Naive thymus-derived CD4-positive, alpha-beta T cell (primary cell): ENCODE measurements around the gene ANKRD49. TPM values are rescaled to one million over a fixed set of nuclear protein-coding genes. Genes with fewer than 3 reads are reported as not detected.

Experiments used
- ATAC-seq: fragments of 150-1000 bp; cut with Tn5 transposase; 2 replicates; pipeline ENCODE4 v1.10.0; 2021; ENCODE audit warnings: mild to moderate bottlenecking, moderate library complexity
- CTCF ChIA-PET: fragments of 350-600 bp; sonication (Branson Sonifier 250); formaldehyde crosslinking; loops from one replicate; lab custom pipeline; 2021; ENCODE audit warnings: antibody characterized with exemption; lab: Charles Lee
- POLR2A ChIA-PET: fragments of 350-600 bp; sonication (Branson Sonifier 250); formaldehyde crosslinking; loops from one replicate; lab custom pipeline; 2021; ENCODE audit warnings: antibody characterized with exemption, inconsistent platforms; lab: Charles Lee
- DNase-seq, 9 donors: peaks; one replicate each; pipeline versions ENCODE4 v3.0.0 to v3.0.0-alpha.2; 2020 to 2022; ENCODE audit warnings: mixed read lengths in 1 of 9
- H3K27ac ChIP-seq: one replicate; pipeline ENCODE4 v1.7.0; 2013; ENCODE audit warnings: mild to moderate bottlenecking, low read depth, low read length, moderate library complexity
- H3K27me3 ChIP-seq, 2 donors: one replicate each; pipeline ENCODE4 v1.7.0; 2013; ENCODE audit warnings: low read length in 2 of 2, mild to moderate bottlenecking in 2 of 2, moderate library complexity in 2 of 2; ENCODE audit not compliant: control insufficient read depth in 2 of 2, insufficient read depth in 2 of 2
- H3K36me3 ChIP-seq, 3 experiments: 1 replicate in 2 of 3; 2 replicates in 1 of 3; pipeline ENCODE4 v1.7.0; 2013; ENCODE audit warnings: low read length in 3 of 3, mild to moderate bottlenecking in 3 of 3, moderate library complexity in 1 of 3; ENCODE audit not compliant: insufficient read depth in 3 of 3, control insufficient read depth in 2 of 3
- H3K4me1 ChIP-seq, 2 donors: one replicate each; pipeline ENCODE4 v1.7.0; 2013; ENCODE audit warnings: low read length in 2 of 2, mild to moderate bottlenecking in 2 of 2, moderate library complexity in 1 of 2; ENCODE audit not compliant: control insufficient read depth in 2 of 2, insufficient read depth in 2 of 2
- H3K4me3 ChIP-seq: 2 replicates; pipeline ENCODE4 v1.7.0; 2013; ENCODE audit warnings: mild to moderate bottlenecking, low read length
- H3K9me3 ChIP-seq, 3 experiments: 1 replicate in 2 of 3; 2 replicates in 1 of 3; pipeline ENCODE4 v1.7.0; 2013; ENCODE audit warnings: low read length in 3 of 3; ENCODE audit not compliant: control insufficient read depth in 2 of 3
- H3K27ac Mint-ChIP-seq, 9 donors: one replicate each; pipeline ENCODE4 v1.8.0; 2020 to 2022; ENCODE audit warnings: mixed read lengths in 9 of 9, mild to moderate bottlenecking in 8 of 9, moderate library complexity in 5 of 9, inconsistent platforms in 2 of 9
- H3K27me3 Mint-ChIP-seq, 5 donors: one replicate each; pipeline ENCODE4 v1.8.0; 2021 to 2022; ENCODE audit warnings: mixed read lengths in 5 of 5, mild to moderate bottlenecking in 1 of 5
- H3K36me3 Mint-ChIP-seq, 5 donors: one replicate each; pipeline ENCODE4 v1.8.0; 2020 to 2022; ENCODE audit warnings: mixed read lengths in 5 of 5, mild to moderate bottlenecking in 3 of 5, inconsistent platforms in 1 of 5
- H3K4me1 Mint-ChIP-seq, 7 donors: one replicate each; pipeline ENCODE4 v1.8.0; 2020 to 2022; ENCODE audit warnings: mixed read lengths in 7 of 7, mild to moderate bottlenecking in 3 of 7, inconsistent platforms in 1 of 7
- H3K4me3 Mint-ChIP-seq, 10 donors: one replicate each; pipeline ENCODE4 v1.8.0; 2020 to 2022; ENCODE audit warnings: mild to moderate bottlenecking in 10 of 10, mixed read lengths in 10 of 10, moderate library complexity in 6 of 10, inconsistent platforms in 2 of 10
- H3K9me3 Mint-ChIP-seq, 11 donors: one replicate each; pipeline ENCODE4 v1.8.0; 2020 to 2022; ENCODE audit warnings: mixed read lengths in 11 of 11, mild to moderate bottlenecking in 4 of 11, inconsistent platforms in 1 of 11, moderate library complexity in 1 of 11
- intact Hi-C, 2 donors: fragments of 100-400 bp; cut with micrococcal nuclease; formaldehyde crosslinking; loops; one replicate each; pipeline ENCODE4 v1.15.1; 2023
- polyA plus RNA-seq, 2 donors: library from polyadenylated mRNA; unstranded; fragments of 300-500 nt; fragmentation: Illumina TruSeq; gene quantifications; one replicate each; pipeline ENCODE4 v1.2.3, GENCODE V29; 2021
- total RNA-seq, 6 experiments: library from RNA in 5 of 6; stranded (reverse) in 5 of 6; gene quantifications; 1 replicate in 5 of 6; 2 replicates in 1 of 6; pipeline ENCODE4 v1.2.3 and lab custom pipeline; 2021 to 2026

The ANKRD49 gene
- total and polyA plus RNA-seq, 7 experiments from 2014 or later: 17.1 to 64.4 (median 32.7) TPM

- Histone ChIP-seq H3K9me3 (no peaks in the 10 kb centered on the region), H3K36me3 (no peaks in the 10 kb centered on the region), H3K27me3 (no peaks in the 10 kb centered on the region), H3K27ac (no peak overlapping the region), H3K4me3 (no peak overlapping the region), H3K4me1 (no peaks in the 10 kb centered on the region)
- peaks cover 14 to 55% (median 30%) of the 10 kb centered on the region in 5 donors for H3K27me3 Mint-ChIP-seq
- DNase-seq (no peak), ATAC-seq (no peak)
- no peaks in the 10 kb centered on the region for H3K36me3 Mint-ChIP-seq
- POLR2A ChIA-PET: no interaction called here
- H3K27ac Mint-ChIP-seq: no peak overlapping the region
- intact Hi-C loops: no loop called here
- CTCF ChIA-PET: interaction anchor here (0.6 to 1.6 kb wide), 2 partner anchors 14 to 17 kb away, joined by 4 to 5 read pairs; no protein-coding TSS in a partner anchor
- no peaks in the 10 kb centered on the region for H3K4me1 Mint-ChIP-seq
- H3K9me3 Mint-ChIP-seq: no peaks in the 10 kb centered on the region
- H3K4me3 Mint-ChIP-seq: no peak overlapping the region
Measured at GRCh38 chr11:94533696-94534630, 40.2 kb downstream of the ANKRD49 start.

- no peaks in the 10 kb centered on the region for H3K36me3 ChIP-seq
- peaks cover 11 to 43% (median 22%) of the 10 kb centered on the region in 5 donors for H3K27me3 Mint-ChIP-seq
- no peak for DNase-seq
- H3K4me3 ChIP-seq: no peak overlapping the region
- no peaks in the 10 kb centered on the region for H3K4me1 ChIP-seq
- no peak for ATAC-seq
- ChIA-PET CTCF (no interaction called here), POLR2A (no interaction called here)
- no peak overlapping the region for H3K4me3 Mint-ChIP-seq
- no peaks in the 10 kb centered on the region for H3K9me3 Mint-ChIP-seq
- intact Hi-C loops: no loop called here
- H3K27me3 ChIP-seq: no peaks in the 10 kb centered on the region
- H3K4me1 Mint-ChIP-seq: no peaks in the 10 kb centered on the region
- no peaks in the 10 kb centered on the region for H3K9me3 ChIP-seq
- no peak overlapping the region for H3K27ac Mint-ChIP-seq
- H3K36me3 Mint-ChIP-seq: no peaks in the 10 kb centered on the region
- no peak overlapping the region for H3K27ac ChIP-seq
Measured at GRCh38 chr11:94536386-94536785, 42.6 kb downstream of the ANKRD49 start.

- no peak for ATAC-seq
- no peaks in the 10 kb centered on the region for H3K36me3 Mint-ChIP-seq
- Histone ChIP-seq H3K27me3 (no peaks in the 10 kb centered on the region), H3K4me1 (no peaks in the 10 kb centered on the region), H3K4me3 (no peak overlapping the region), H3K27ac (no peak overlapping the region), H3K9me3 (no peaks in the 10 kb centered on the region), H3K36me3 (no peaks in the 10 kb centered on the region)
- no peaks in the 10 kb centered on the region for H3K9me3 Mint-ChIP-seq
- no peak for DNase-seq
- no peak overlapping the region for H3K4me3 Mint-ChIP-seq
- no peaks in the 10 kb centered on the region for H3K4me1 Mint-ChIP-seq
- H3K27ac Mint-ChIP-seq: no peak overlapping the region
- peaks cover 11 to 39% (median 22%) of the 10 kb centered on the region in 5 donors for H3K27me3 Mint-ChIP-seq
- ChIA-PET CTCF (no interaction called here), POLR2A (no interaction called here)
- intact Hi-C loops: no loop called here
Measured at GRCh38 chr11:94537031-94537600, 43.3 kb downstream of the ANKRD49 start.

GRCh38 chr11:94539420-94539819 lies 45.6 kb downstream of the ANKRD49 start:
- Mint-ChIP-seq H3K4me1 (peaks cover 5 to 14% (median 12%) of the 10 kb centered on the region in 7 donors), H3K27ac (no peak overlapping the region), H3K4me3 (no peak overlapping the region), H3K9me3 (no peaks in the 10 kb centered on the region), H3K27me3 (peaks cover 11 to 26% (median 20%) of the 10 kb centered on the region in 5 donors), H3K36me3 (no peaks in the 10 kb centered on the region)
- Histone ChIP-seq H3K36me3 (no peaks in the 10 kb centered on the region), H3K4me1 (peaks cover 5 to 6% of the 10 kb centered on the region in 2 donors), H3K4me3 (no peak overlapping the region), H3K27ac (no peak overlapping the region), H3K27me3 (no peaks in the 10 kb centered on the region), H3K9me3 (no peaks in the 10 kb centered on the region)
- ChIA-PET POLR2A (no interaction called here), CTCF (no interaction called here)
- intact Hi-C loops: no loop called here
- no peak for DNase-seq
- ATAC-seq: no peak

- H3K27ac Mint-ChIP-seq: peak within 1 kb of the TSS; percentile 96 to 100 (median 99)
- peak within 1 kb of the TSS; percentile 93 to 100 (median 98) for H3K4me3 Mint-ChIP-seq
- no peaks in the 10 kb centered on the region for H3K27me3 Mint-ChIP-seq
- Histone ChIP-seq H3K36me3 (no peaks in the 10 kb centered on the region), H3K27me3 (no peaks in the 10 kb centered on the region), H3K4me1 (peaks cover 22 to 29% of the 10 kb centered on the region in 2 donors), H3K27ac (peak within 1 kb of the TSS; percentile 88), H3K4me3 (peak within 1 kb of the TSS; percentile 85), H3K9me3 (no peaks in the 10 kb centered on the region)
- CTCF ChIA-PET: no interaction called here
- peaks cover 0 to 15% (median 0%) of the 10 kb centered on the region in 5 donors for H3K36me3 Mint-ChIP-seq
- intact Hi-C loops: loop anchor here (1.0 to 5.0 kb wide), 13 partner anchors 23 to 1848 kb away; partner anchors contain the start of genes ANKRD49 (in 2 of the 2), CWC15 (in 2 of the 2), FAM76B (in 2 of the 2) and KDM4D (in 2 of the 2)
- peaks cover 24 to 49% (median 41%) of the 10 kb centered on the region in 7 donors for H3K4me1 Mint-ChIP-seq
- DNase-seq (peak; percentile 51 to 83 (median 70)), ATAC-seq (peak; percentile 84)
- H3K9me3 Mint-ChIP-seq: no peaks in the 10 kb centered on the region
- POLR2A ChIA-PET: interaction anchor here (0.6 to 1.7 kb wide), 4 partner anchors 49 to 803 kb away, joined by 3 to 4 read pairs (median 3); partner anchors contain the start of genes C11orf54 and TAF1D
Measured at GRCh38 chr11:94543695-94544645, 50.2 kb downstream of the ANKRD49 start, which contains the start of gene FUT4. Gene FUT4 (plus strand): TSS chr11:94543921. CDS start chr11:94544134, 213 bp downstream.
